Measurements from ENCODE around the gene HLA-DRB1.

HLA-DRB1 gene

DNA sequence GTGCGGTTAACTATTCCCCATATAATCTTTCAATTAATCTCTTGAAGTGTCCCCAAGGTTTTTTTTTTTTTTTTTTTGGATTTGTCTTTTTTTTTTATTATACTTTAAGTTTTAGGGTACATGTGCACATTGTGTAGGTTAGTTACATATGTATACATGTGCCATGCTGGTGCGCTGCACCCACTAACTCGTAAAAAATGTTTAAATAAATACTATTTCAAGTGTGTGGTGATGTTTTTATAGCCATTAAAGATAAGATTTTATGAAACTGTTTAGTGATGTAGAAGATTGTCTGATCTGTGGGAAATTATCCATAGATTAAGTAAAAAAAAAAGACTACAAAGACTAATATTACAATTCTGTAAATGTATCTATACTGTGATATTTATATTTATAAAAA, 34.9 kb upstream of the HLA-DRB1 start:
- Histone ChIP-seq H3K27ac (ENCODE audit: insufficient read depth, low read length, poor library complexity, severe bottlenecking) (no peak overlapping the region), H3K4me3 (ENCODE audit: insufficient read depth, low read depth, low read length, poor library complexity, severe bottlenecking) (no peak overlapping the region), H3K36me3 (ENCODE audit: control insufficient read depth, insufficient read depth, low read length) (no peaks in the 10 kb centered on the region), H3K4me1 (ENCODE audit: control insufficient read depth, insufficient read depth, low read length, poor library complexity, severe bottlenecking) (peaks cover 11% of the 10 kb centered on the region), H3K9me3 (ENCODE audit: control insufficient read depth, low read length) (no peaks in the 10 kb centered on the region), H3K27me3 (replicated peaks; ENCODE audit: control insufficient read depth, insufficient read depth, low read length, poor library complexity, severe bottlenecking) (no peaks in the 10 kb centered on the region)
- no peak for DNase-seq

DNA sequence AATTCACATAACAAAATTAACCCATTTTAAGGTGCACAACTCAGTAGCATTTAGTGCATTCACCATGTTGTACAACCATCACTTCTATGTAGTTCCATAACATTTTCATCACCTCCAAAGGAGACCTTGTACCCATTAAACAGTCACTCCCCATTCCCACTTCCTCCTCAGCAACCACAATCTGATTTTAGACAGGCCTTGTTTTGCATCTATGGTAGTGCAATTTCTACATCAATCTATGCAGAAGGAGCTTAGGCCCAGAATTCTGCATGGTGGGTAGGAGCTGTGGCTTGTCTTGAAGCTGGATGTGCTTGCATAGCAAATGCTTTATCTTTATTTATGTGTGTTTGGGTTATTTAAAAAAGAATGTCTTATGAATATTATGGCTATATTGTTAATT, 34.0 kb upstream of the HLA-DRB1 start:
- Histone ChIP-seq H3K4me1 (ENCODE audit: control insufficient read depth, insufficient read depth, low read length, poor library complexity, severe bottlenecking) (peaks cover 11% of the 10 kb centered on the region), H3K9me3 (ENCODE audit: control insufficient read depth, low read length) (no peaks in the 10 kb centered on the region), H3K36me3 (ENCODE audit: control insufficient read depth, insufficient read depth, low read length) (no peaks in the 10 kb centered on the region), H3K27me3 (replicated peaks; ENCODE audit: control insufficient read depth, insufficient read depth, low read length, poor library complexity, severe bottlenecking) (no peaks in the 10 kb centered on the region), H3K4me3 (ENCODE audit: insufficient read depth, low read depth, low read length, poor library complexity, severe bottlenecking) (no peak overlapping the region), H3K27ac (ENCODE audit: insufficient read depth, low read length, poor library complexity, severe bottlenecking) (peak overlapping the region; percentile 47)
- no peak for DNase-seq

DNA sequence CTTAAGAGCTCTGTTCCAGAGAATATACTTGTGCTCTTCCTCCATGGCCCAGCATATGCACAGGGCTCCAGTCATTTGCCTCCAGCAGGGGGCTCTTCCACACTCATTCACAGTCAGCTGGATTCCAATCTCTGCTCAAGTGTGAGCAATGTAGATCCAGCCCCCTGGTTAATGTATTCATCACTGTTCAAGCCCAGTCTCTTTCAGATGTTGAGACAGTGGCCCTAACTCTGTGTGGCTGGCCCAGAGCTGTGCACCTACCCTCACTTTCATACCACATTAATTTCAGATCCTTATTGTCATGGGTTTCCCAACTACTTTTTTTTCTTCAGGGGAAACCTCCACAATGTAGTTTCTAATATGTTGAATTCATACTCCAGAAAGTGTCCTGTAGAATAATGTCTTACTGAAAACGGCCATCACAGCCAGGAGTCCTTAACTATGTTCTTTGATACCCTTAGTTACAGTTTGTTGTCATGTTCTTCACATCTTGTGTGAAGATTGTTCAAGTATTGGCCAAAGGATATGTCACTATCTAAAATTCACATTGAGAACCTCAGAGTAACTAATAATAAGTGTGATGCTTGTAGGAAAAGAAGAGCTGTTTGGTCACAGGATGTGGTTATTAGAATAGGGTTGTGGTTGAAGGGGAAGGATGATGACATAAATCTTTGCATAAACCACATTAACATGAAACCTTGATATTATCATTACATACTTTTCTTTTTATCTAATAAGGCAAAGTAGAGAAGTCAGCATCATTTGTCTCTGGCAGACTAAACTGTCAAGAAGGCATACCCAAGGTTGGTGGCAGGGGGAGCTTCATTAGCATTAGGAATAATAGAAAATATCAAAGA, 33.1 kb upstream of the HLA-DRB1 start:
- no peak overlapping the region for H3K4me3 ChIP-seq (ENCODE audit: insufficient read depth, low read depth, low read length, poor library complexity, severe bottlenecking)

DNA sequence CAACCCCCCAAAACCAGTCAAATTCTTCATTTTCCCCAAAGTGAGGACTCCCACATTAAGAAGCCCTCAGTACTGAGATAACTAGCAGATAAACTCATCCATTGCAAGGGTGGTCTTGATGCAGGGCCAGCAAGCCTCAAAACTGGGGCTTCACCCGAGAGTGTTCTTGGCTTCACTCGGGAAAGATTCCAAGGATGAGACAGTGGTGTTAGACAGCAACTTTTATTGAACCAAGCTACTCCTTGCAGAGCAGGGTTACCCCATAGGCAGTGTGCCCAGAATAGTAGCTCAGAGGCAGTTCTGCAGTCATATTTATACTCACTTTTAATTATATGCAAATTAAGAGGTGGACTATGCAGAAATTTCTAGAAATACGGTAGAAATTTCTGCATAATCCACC, 31.7 kb upstream of the HLA-DRB1 start:
- Histone ChIP-seq H3K36me3 (ENCODE audit: control insufficient read depth, insufficient read depth, low read length) (no peaks in the 10 kb centered on the region), H3K27me3 (replicated peaks; ENCODE audit: control insufficient read depth, insufficient read depth, low read length, poor library complexity, severe bottlenecking) (no peaks in the 10 kb centered on the region), H3K27ac (ENCODE audit: insufficient read depth, low read length, poor library complexity, severe bottlenecking) (no peak overlapping the region), H3K4me3 (ENCODE audit: insufficient read depth, low read depth, low read length, poor library complexity, severe bottlenecking) (no peak overlapping the region), H3K9me3 (ENCODE audit: control insufficient read depth, low read length) (no peaks in the 10 kb centered on the region), H3K4me1 (ENCODE audit: control insufficient read depth, insufficient read depth, low read length, poor library complexity, severe bottlenecking) (peaks cover 11% of the 10 kb centered on the region)
- no peak for DNase-seq

More for the DNA sequence above, 33.1 kb upstream of the HLA-DRB1 start:
- Histone ChIP-seq H3K4me1 (ENCODE audit: control insufficient read depth, insufficient read depth, low read length, poor library complexity, severe bottlenecking) (peaks cover 11% of the 10 kb centered on the region), H3K36me3 (ENCODE audit: control insufficient read depth, insufficient read depth, low read length) (no peaks in the 10 kb centered on the region), H3K27me3 (replicated peaks; ENCODE audit: control insufficient read depth, insufficient read depth, low read length, poor library complexity, severe bottlenecking) (no peaks in the 10 kb centered on the region), H3K27ac (ENCODE audit: insufficient read depth, low read length, poor library complexity, severe bottlenecking) (peak overlapping the region; percentile 72), H3K9me3 (ENCODE audit: control insufficient read depth, low read length) (no peaks in the 10 kb centered on the region)
- peak in 2 of 3 donors; percentile 29 to 38 for DNase-seq

DNA sequence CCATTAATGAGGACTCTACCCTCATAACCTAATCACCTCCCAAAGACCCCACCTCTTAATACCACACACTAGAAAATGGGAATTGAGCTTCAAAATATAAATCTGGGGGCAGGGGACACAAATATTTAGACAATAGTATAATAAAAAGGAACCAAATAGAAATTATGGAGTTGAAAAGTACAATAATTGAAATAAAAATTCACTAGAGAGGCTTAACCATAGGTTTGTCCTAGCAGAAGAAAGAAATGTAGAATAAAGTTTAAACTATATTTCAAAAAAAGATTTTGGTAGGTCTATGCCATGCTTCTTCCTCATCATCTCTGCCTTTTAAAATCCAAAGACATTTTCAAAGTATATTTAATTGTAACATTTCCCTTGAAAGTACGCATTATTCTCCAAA, 28.1 kb upstream of the HLA-DRB1 start:
- no peak overlapping the region for H3K27ac ChIP-seq (ENCODE audit: insufficient read depth, low read length, poor library complexity, severe bottlenecking)
- H3K4me1 ChIP-seq (ENCODE audit: control insufficient read depth, insufficient read depth, low read length, poor library complexity, severe bottlenecking): peaks cover 11% of the 10 kb centered on the region
- H3K9me3 ChIP-seq (ENCODE audit: control insufficient read depth, low read length): no peaks in the 10 kb centered on the region
- H3K36me3 ChIP-seq (ENCODE audit: control insufficient read depth, insufficient read depth, low read length): no peaks in the 10 kb centered on the region
- no peaks in the 10 kb centered on the region for H3K27me3 ChIP-seq (replicated peaks; ENCODE audit: control insufficient read depth, insufficient read depth, low read length, poor library complexity, severe bottlenecking)
- H3K4me3 ChIP-seq (ENCODE audit: insufficient read depth, low read depth, low read length, poor library complexity, severe bottlenecking): no peak overlapping the region
- DNase-seq: no peak

DNA sequence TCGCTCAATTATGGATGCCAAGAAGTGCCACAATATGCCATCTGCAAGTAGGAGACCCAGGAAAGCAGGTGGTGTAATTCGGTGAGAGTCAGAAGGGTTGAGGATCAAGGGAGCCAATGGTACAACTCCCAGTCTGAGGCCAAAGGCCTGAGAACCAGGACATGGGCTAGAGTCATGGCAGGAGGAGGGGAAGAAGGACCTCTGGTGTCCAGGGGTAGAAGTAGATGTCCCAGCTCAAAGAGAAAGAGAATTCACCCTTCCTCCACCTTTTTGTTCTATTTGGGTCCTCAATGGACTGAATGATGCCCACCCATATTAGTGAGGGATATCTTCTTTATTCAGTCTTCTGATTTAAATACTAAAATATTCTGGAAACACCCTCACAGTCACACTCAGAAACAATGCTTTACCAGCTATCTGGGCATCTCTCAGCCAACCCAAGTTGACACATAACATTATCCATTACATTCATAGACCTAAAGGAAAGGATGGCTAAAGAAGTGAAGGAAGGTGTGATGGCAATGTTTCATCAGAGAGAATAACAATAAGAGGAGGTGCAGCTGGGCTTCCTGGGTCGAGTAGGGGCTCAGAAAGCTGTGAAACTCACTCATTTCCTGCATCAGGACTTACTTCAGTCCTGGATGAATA, 26.4 kb upstream of the HLA-DRB1 start:
- Histone ChIP-seq H3K27me3 (replicated peaks; ENCODE audit: control insufficient read depth, insufficient read depth, low read length, poor library complexity, severe bottlenecking) (no peaks in the 10 kb centered on the region), H3K9me3 (ENCODE audit: control insufficient read depth, low read length) (no peaks in the 10 kb centered on the region), H3K4me3 (ENCODE audit: insufficient read depth, low read depth, low read length, poor library complexity, severe bottlenecking) (no peak overlapping the region), H3K4me1 (ENCODE audit: control insufficient read depth, insufficient read depth, low read length, poor library complexity, severe bottlenecking) (no peaks in the 10 kb centered on the region), H3K27ac (ENCODE audit: insufficient read depth, low read length, poor library complexity, severe bottlenecking) (no peak overlapping the region), H3K36me3 (ENCODE audit: control insufficient read depth, insufficient read depth, low read length) (no peaks in the 10 kb centered on the region)
- no peak for DNase-seq

DNA sequence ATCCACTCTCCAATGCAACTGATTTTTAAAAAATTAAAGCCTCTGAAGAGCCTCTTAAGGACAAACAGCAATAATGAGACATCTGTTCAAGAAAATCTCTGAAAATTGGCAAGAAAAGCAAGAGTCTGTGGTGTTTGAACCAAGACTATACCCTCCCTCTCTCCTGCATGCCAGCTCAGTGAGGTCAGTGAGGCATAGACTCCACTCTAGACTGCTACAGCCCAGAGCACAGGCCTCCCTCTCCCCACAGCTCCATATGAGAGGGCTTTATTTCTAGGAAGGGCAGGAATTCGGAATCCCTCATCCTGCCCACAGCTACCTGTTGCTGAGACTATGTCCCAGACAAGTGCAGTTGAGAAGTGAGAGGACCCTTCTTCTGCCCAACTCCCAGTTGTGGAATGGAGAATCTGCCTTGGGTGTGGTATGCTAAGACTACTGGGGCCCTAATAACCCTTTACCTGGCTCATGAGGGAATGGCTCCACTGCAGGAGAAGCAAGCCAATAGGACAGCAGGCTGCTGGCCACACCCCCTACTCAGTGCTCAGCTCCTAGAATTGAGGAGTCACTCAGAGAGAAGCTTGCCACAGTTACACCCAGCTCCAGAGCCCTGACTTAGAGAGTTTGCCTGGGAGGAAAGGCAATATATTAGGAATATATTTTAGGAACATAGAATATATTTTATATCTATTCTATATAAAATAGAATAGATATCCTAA, 24.9 kb upstream of the HLA-DRB1 start:
- Histone ChIP-seq H3K27me3 (replicated peaks; ENCODE audit: control insufficient read depth, insufficient read depth, low read length, poor library complexity, severe bottlenecking) (no peaks in the 10 kb centered on the region), H3K36me3 (ENCODE audit: control insufficient read depth, insufficient read depth, low read length) (no peaks in the 10 kb centered on the region), H3K27ac (ENCODE audit: insufficient read depth, low read length, poor library complexity, severe bottlenecking) (no peak overlapping the region), H3K9me3 (ENCODE audit: control insufficient read depth, low read length) (no peaks in the 10 kb centered on the region), H3K4me1 (ENCODE audit: control insufficient read depth, insufficient read depth, low read length, poor library complexity, severe bottlenecking) (no peaks in the 10 kb centered on the region), H3K4me3 (ENCODE audit: insufficient read depth, low read depth, low read length, poor library complexity, severe bottlenecking) (no peak overlapping the region)
- no peak for DNase-seq

DNA sequence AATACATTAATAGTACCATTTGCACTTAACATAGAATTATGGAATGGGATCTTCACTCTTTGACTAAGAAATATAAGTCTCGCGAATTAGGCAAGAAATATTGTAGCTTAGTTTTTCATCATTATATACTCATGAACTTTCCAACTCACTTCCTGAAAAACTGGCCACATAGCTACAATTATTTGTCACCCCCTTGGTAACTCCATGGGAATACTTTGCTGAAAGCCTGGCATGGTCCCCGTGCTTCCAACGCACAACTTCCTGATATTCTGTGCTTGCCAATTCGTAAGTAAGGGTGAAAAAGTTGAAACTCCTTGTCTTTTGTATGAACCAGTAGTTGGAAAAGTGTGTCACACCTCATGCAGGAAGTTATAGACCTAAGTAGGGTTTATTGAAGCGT, 23.8 kb upstream of the HLA-DRB1 start:
- Histone ChIP-seq H3K27me3 (replicated peaks; ENCODE audit: control insufficient read depth, insufficient read depth, low read length, poor library complexity, severe bottlenecking) (no peaks in the 10 kb centered on the region), H3K4me3 (ENCODE audit: insufficient read depth, low read depth, low read length, poor library complexity, severe bottlenecking) (no peak overlapping the region), H3K27ac (ENCODE audit: insufficient read depth, low read length, poor library complexity, severe bottlenecking) (no peak overlapping the region), H3K36me3 (ENCODE audit: control insufficient read depth, insufficient read depth, low read length) (no peaks in the 10 kb centered on the region), H3K9me3 (ENCODE audit: control insufficient read depth, low read length) (no peaks in the 10 kb centered on the region), H3K4me1 (ENCODE audit: control insufficient read depth, insufficient read depth, low read length, poor library complexity, severe bottlenecking) (no peaks in the 10 kb centered on the region)
- DNase-seq: no peak

DNA sequence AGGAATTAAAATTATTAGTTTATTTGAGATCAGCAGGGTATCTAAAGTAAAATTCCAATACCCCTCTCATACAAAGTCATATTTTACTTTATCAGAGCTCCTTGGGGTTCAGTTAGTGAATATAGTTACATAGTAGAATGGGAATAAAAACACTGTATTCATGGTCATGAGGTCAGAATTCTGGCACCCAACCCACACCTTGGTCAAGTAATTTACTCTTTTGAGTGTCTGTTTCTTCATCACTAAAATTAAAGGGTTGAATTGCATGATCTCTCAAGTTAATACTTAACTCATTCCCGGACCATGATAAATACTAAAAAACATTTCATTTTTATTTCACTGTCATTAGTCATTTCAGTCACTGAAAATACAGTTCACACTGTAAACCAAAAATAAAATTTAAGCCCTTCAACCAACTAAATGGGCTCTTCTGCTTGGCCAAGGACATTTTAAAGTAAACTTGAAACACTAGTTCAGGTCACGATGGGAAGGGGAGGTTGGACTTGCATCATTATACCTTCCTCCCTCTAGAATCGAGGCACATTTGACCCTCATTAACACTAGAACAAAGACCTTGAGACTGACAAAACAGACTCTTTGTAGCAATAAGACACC, 21.1 kb upstream of the HLA-DRB1 start:
- no peaks in the 10 kb centered on the region for H3K36me3 ChIP-seq (ENCODE audit: control insufficient read depth, insufficient read depth, low read length)
- no peaks in the 10 kb centered on the region for H3K4me1 ChIP-seq (ENCODE audit: control insufficient read depth, insufficient read depth, low read length, poor library complexity, severe bottlenecking)
- H3K27me3 ChIP-seq (replicated peaks; ENCODE audit: control insufficient read depth, insufficient read depth, low read length, poor library complexity, severe bottlenecking): no peaks in the 10 kb centered on the region
- no peak overlapping the region for H3K4me3 ChIP-seq (ENCODE audit: insufficient read depth, low read depth, low read length, poor library complexity, severe bottlenecking)
- DNase-seq: no peak
- no peaks in the 10 kb centered on the region for H3K9me3 ChIP-seq (ENCODE audit: control insufficient read depth, low read length)
- peak overlapping the region; percentile 75 for H3K27ac ChIP-seq (ENCODE audit: insufficient read depth, low read length, poor library complexity, severe bottlenecking)

Measured in effector memory CD4-positive, alpha-beta T cell (primary cell).